Measurements from ENCODE around the gene TRIM9.
A peak's percentile ranks its signal among the peaks of the same experiment; 100 is the strongest.
"Not testable (repeated sequence)": the region's sequence is repeated elsewhere in the genome, so short reads cannot be mapped to it uniquely, and the experiment has no call there.

TRIM9 gene

GRCh38 chr14:50999726-51000125 is 95.2 kb downstream of the TRIM9 start:
- DNase-seq, result no peak

GRCh38 chr14:50998612-50999011 is 96.3 kb downstream of the TRIM9 start:
- DNase-seq, result no peak

- no peak for DNase-seq
These were observed 97.2 kb downstream of the TRIM9 start for GRCh38 chr14:50997712-50998111.

GRCh38 chr14:50994158-50994557 is 100.7 kb downstream of the TRIM9 start:
- DNase-seq, result not testable (repeated sequence)

- no peak for DNase-seq
These were observed 109.0 kb downstream of the TRIM9 start for GRCh38 chr14:50985859-50986331.

GRCh38 chr14:50985124-50985858 is 109.6 kb downstream of the TRIM9 start:
- no peak for DNase-seq

GRCh38 chr14:50984036-50984710 is 110.7 kb downstream of the TRIM9 start:
- DNase-seq, result no peak

GRCh38 chr14:50979941-50980850 is 114.7 kb downstream of the TRIM9 start:
- DNase-seq, result no peak

GRCh38 chr14:50978888-50979287 is 116.0 kb downstream of the TRIM9 start:
- DNase-seq, result no peak

GRCh38 chr14:50978529-50978871 is 116.4 kb downstream of the TRIM9 start:
- DNase-seq, result no peak

- no peak for DNase-seq
These were observed 116.9 kb downstream of the TRIM9 start for GRCh38 chr14:50977863-50978528.

- DNase-seq, result no peak
These were observed 120.8 kb downstream of the TRIM9 start for GRCh38 chr14:50974118-50974517.

- DNase-seq, result no peak
These were observed 122.2 kb downstream of the TRIM9 start for GRCh38 chr14:50972734-50973133.

- DNase-seq, result peak; percentile 38
These were observed 123.8 kb downstream of the TRIM9 start for GRCh38 chr14:50970886-50971781.

GRCh38 chr14:50967790-50968189 is 127.1 kb downstream of the TRIM9 start:
- no peak for DNase-seq

GRCh38 chr14:50967103-50967502 is 127.8 kb downstream of the TRIM9 start:
- no peak for DNase-seq

- DNase-seq, result no peak
These were observed 130.1 kb downstream of the TRIM9 start for GRCh38 chr14:50964683-50965390.

GRCh38 chr14:50963919-50964318 is 131.0 kb downstream of the TRIM9 start:
- no peak for DNase-seq

- no peak for DNase-seq
These were observed 133.2 kb downstream of the TRIM9 start for GRCh38 chr14:50961605-50962221.

GRCh38 chr14:50957296-50957695 is 137.6 kb downstream of the TRIM9 start:
- no peak for DNase-seq

GRCh38 chr14:50956421-50956820 is 138.5 kb downstream of the TRIM9 start:
- not testable (repeated sequence) for DNase-seq

Measured in NCI-H82 (cell line).